ENCODE data around the gene ASPM.

ASPM gene

GRCh38 chr1:197066277-197066676 is 80.2 kb downstream of the ASPM start:
- Histone ChIP-seq H3K27me3 (ENCODE audit: control insufficient read depth, insufficient read depth, low read length) (no peaks in the 10 kb centered on the region), H3K9me3 (ENCODE audit: control insufficient read depth, low read length) (no peaks in the 10 kb centered on the region), H3K79me2 (no peaks in the 10 kb centered on the region), H3K4me1 (no peaks in the 10 kb centered on the region), H3K4me3 (ENCODE audit: low read depth, low read length) (no peak overlapping the region), H3K4me2 (ENCODE audit: low read length) (no peak overlapping the region), H3K9ac (no peak overlapping the region), H2AFZ (no peak overlapping the region), H3K36me3 (ENCODE audit: control insufficient read depth, insufficient read depth, low read length) (no peaks in the 10 kb centered on the region), H3K27ac (no peak overlapping the region)
- no peak for TF ChIP-seq CTCF (IDR thresholded peaks at IDR 0.05)

GRCh38 chr1:197065559-197065958 is 80.9 kb downstream of the ASPM start:
- Histone ChIP-seq H3K4me3 (ENCODE audit: low read depth, low read length) (no peak overlapping the region), H3K9ac (no peak overlapping the region), H3K79me2 (no peaks in the 10 kb centered on the region), H3K36me3 (ENCODE audit: control insufficient read depth, insufficient read depth, low read length) (no peaks in the 10 kb centered on the region), H3K27ac (no peak overlapping the region), H2AFZ (no peak overlapping the region), H3K27me3 (ENCODE audit: control insufficient read depth, insufficient read depth, low read length) (no peaks in the 10 kb centered on the region), H3K9me3 (ENCODE audit: control insufficient read depth, low read length) (no peaks in the 10 kb centered on the region), H3K4me1 (no peaks in the 10 kb centered on the region), H3K4me2 (ENCODE audit: low read length) (no peak overlapping the region)
- TF ChIP-seq CTCF (IDR thresholded peaks at IDR 0.05), result no peak

GRCh38 chr1:197063212-197063611 is 83.3 kb downstream of the ASPM start:
- no peaks in the 10 kb centered on the region for H3K79me2 ChIP-seq
- no peaks in the 10 kb centered on the region for H3K27me3 ChIP-seq (ENCODE audit: control insufficient read depth, insufficient read depth, low read length)
- no peaks in the 10 kb centered on the region for H3K36me3 ChIP-seq (ENCODE audit: control insufficient read depth, insufficient read depth, low read length)
- H2AFZ ChIP-seq, result no peak overlapping the region
- H3K4me1 ChIP-seq, result no peaks in the 10 kb centered on the region
- no peak overlapping the region for H3K4me2 ChIP-seq (ENCODE audit: low read length)
- no peak overlapping the region for H3K9ac ChIP-seq
- H3K4me3 ChIP-seq (ENCODE audit: low read depth, low read length), result no peak overlapping the region
- H3K9me3 ChIP-seq (ENCODE audit: control insufficient read depth, low read length), result no peaks in the 10 kb centered on the region
- no peak overlapping the region for H3K27ac ChIP-seq
- TF ChIP-seq CTCF (IDR thresholded peaks at IDR 0.05), result no peak

- Histone ChIP-seq H3K27ac (no peak overlapping the region), H3K36me3 (ENCODE audit: control insufficient read depth, insufficient read depth, low read length) (no peaks in the 10 kb centered on the region), H3K27me3 (ENCODE audit: control insufficient read depth, insufficient read depth, low read length) (no peaks in the 10 kb centered on the region), H2AFZ (no peak overlapping the region), H3K4me3 (ENCODE audit: low read depth, low read length) (no peak overlapping the region), H3K9me3 (ENCODE audit: control insufficient read depth, low read length) (no peaks in the 10 kb centered on the region), H3K4me2 (ENCODE audit: low read length) (no peak overlapping the region), H3K9ac (no peak overlapping the region), H3K4me1 (no peaks in the 10 kb centered on the region), H3K79me2 (no peaks in the 10 kb centered on the region)
- no peak for TF ChIP-seq CTCF (IDR thresholded peaks at IDR 0.05)
Measured at GRCh38 chr1:197062692-197063091, 83.8 kb downstream of the ASPM start.

- Histone ChIP-seq H3K9me3 (ENCODE audit: control insufficient read depth, low read length) (no peaks in the 10 kb centered on the region), H3K4me1 (no peaks in the 10 kb centered on the region)
Measured at GRCh38 chr1:197049100-197049499, 97.4 kb downstream of the ASPM start.

More at GRCh38 chr1:197049100-197049499, 97.4 kb downstream of the ASPM start:
- Histone ChIP-seq H3K4me2 (ENCODE audit: low read length) (no peak overlapping the region), H3K79me2 (no peaks in the 10 kb centered on the region), H3K27me3 (ENCODE audit: control insufficient read depth, insufficient read depth, low read length) (no peaks in the 10 kb centered on the region), H3K36me3 (ENCODE audit: control insufficient read depth, insufficient read depth, low read length) (no peaks in the 10 kb centered on the region), H3K4me3 (ENCODE audit: low read depth, low read length) (no peak overlapping the region), H3K9ac (no peak overlapping the region), H2AFZ (no peak overlapping the region), H3K27ac (no peak overlapping the region)
- no peak for TF ChIP-seq CTCF (IDR thresholded peaks at IDR 0.05)

Data from parathyroid adenoma (tissue), 2 donors.